Keratinocyte (primary cell): Measurements from ENCODE around the gene NDUFAF8. TPM values are rescaled to one million over a fixed set of nuclear protein-coding genes. Genes with fewer than 3 reads are reported as not detected.

ENCODE experiments used
- DNase-seq: peaks from one replicate; pipeline ENCODE4 v3.0.0-alpha.2; 2011; ENCODE audit warnings: low read depth, missing footprints, low spot score
- FAIRE-seq: peaks from 2 replicates; lab custom pipeline; 2011; peaks lifted over from hg19 to GRCh38; lab: Jason Lieb, UNC
- H2AFZ ChIP-seq: 2 replicates; pipeline ENCODE4 v1.6.0; 2012; ENCODE audit warnings: low read length, control low read depth, inconsistent platforms; ENCODE audit not compliant: control insufficient read depth
- H3K27ac ChIP-seq: 2 replicates; pipeline ENCODE4 v1.5.1; 2011; ENCODE audit warnings: low read length; ENCODE audit not compliant: control insufficient read depth, insufficient read depth
- H3K27me3 ChIP-seq: 3 replicates; pipeline ENCODE4 v1.6.0; 2011; ENCODE audit warnings: low read length; ENCODE audit not compliant: control insufficient read depth, insufficient read depth; ENCODE audit errors: extremely low read depth
- H3K36me3 ChIP-seq, 2 experiments: 2 replicates in 1 of 2; 3 replicates in 1 of 2; pipeline ENCODE4 v1.5.1; 2011; ENCODE audit warnings: low read length in 2 of 2, mild to moderate bottlenecking in 1 of 2; ENCODE audit not compliant: control insufficient read depth in 2 of 2, insufficient read depth in 2 of 2; ENCODE audit errors: extremely low read depth in 1 of 2
- H3K4me1 ChIP-seq: 3 replicates; pipeline ENCODE4 v1.5.1; 2011; ENCODE audit warnings: low read length; ENCODE audit not compliant: control insufficient read depth, insufficient read depth; ENCODE audit errors: extremely low read depth
- H3K4me2 ChIP-seq: 3 replicates; pipeline ENCODE4 v1.6.0; 2011; ENCODE audit warnings: low read depth, low read length; ENCODE audit not compliant: control insufficient read depth, insufficient read depth; ENCODE audit errors: extremely low read depth
- H3K4me3 ChIP-seq, 3 experiments: fragments of 200-600 bp in 1 of 3; sonication (generic) in 1 of 3; 2 replicates in 2 of 3; 3 replicates in 1 of 3; pipeline ENCODE4 v1.5.1; 2011 to 2016; ENCODE audit warnings: low read length in 3 of 3, mild to moderate bottlenecking in 3 of 3, control low read depth in 2 of 3, inconsistent platforms in 1 of 3, low read depth in 1 of 3, mixed read lengths in 1 of 3, mixed run types in 1 of 3, moderate library complexity in 1 of 3; ENCODE audit not compliant: control insufficient read depth in 2 of 3, insufficient read depth in 2 of 3; ENCODE audit errors: extremely low read depth in 1 of 3
- H3K79me2 ChIP-seq: 2 replicates; pipeline ENCODE4 v1.6.0; 2012; ENCODE audit warnings: low read length; ENCODE audit not compliant: control insufficient read depth, insufficient read depth
- H3K9ac ChIP-seq: 3 replicates; pipeline ENCODE4 v1.6.0; 2011; ENCODE audit warnings: low read length; ENCODE audit not compliant: control insufficient read depth, insufficient read depth; ENCODE audit errors: extremely low read depth
- H3K9me1 ChIP-seq: 3 replicates; pipeline ENCODE4 v1.6.0; 2011; ENCODE audit warnings: low read length; ENCODE audit not compliant: control insufficient read depth, insufficient read depth; ENCODE audit errors: extremely low read depth
- H3K9me3 ChIP-seq: 2 replicates; pipeline ENCODE4 v1.5.1; 2012; ENCODE audit warnings: low read depth, low read length; ENCODE audit not compliant: control insufficient read depth
- H4K20me1 ChIP-seq: 3 replicates; pipeline ENCODE4 v1.6.0; 2011; ENCODE audit warnings: low read length; ENCODE audit not compliant: control insufficient read depth, insufficient read depth; ENCODE audit errors: extremely low read depth
- CTCF ChIP-seq, 3 experiments: IDR thresholded peaks in 1 of 3; conservative IDR thresholded peaks in 1 of 3; optimal IDR thresholded peaks in 1 of 3; 2 replicates in 2 of 3; 3 replicates in 1 of 3; pipeline versions ENCODE3 to v1.5.1; 2011; ENCODE audit warnings: low read length in 3 of 3, mild to moderate bottlenecking in 3 of 3, moderate library complexity in 2 of 3, control low read depth in 1 of 3, inconsistent platforms in 1 of 3; ENCODE audit not compliant: insufficient read depth in 2 of 3; ENCODE audit errors: extremely low read depth in 1 of 3
- EZH2 ChIP-seq: IDR thresholded peaks from one replicate; pipeline ENCODE4 v1.6.1; 2012; ENCODE audit warnings: inconsistent platforms, mild to moderate bottlenecking, low read length, moderate library complexity
- dilution Hi-C: fragments of 300-500 bp; cut with MboI; formaldehyde crosslinking; loops from one replicate; pipeline ENCODE4 v1.7.0; 2020; ENCODE audit warnings: low sequenced_read_pairs; ENCODE audit not compliant: extremely low pct_ligation_motif_present
- polyA plus RNA-seq, 5 experiments: library from polyadenylated mRNA; depleted of rRNA in 3 of 5; stranded (reverse) in 3 of 5; stranded (forward) in 1 of 5; unstranded in 1 of 5; fragments of >200 nt; gene quantifications; 1 replicate in 1 of 5; 2 replicates in 3 of 5; 3 replicates in 1 of 5; pipeline versions ENCODE4 v1.2.1 to v1.2.3, GENCODE V29; 2011 to 2012; ENCODE audit warnings: missing spikeins in 2 of 5, low read depth in 1 of 5, low replicate concordance in 1 of 5

The NDUFAF8 gene
- polyA plus RNA-seq, 1 donor (not counting 4 experiments of a cell fraction or from before 2014, with no cell fraction given), result 171 TPM

DNA sequence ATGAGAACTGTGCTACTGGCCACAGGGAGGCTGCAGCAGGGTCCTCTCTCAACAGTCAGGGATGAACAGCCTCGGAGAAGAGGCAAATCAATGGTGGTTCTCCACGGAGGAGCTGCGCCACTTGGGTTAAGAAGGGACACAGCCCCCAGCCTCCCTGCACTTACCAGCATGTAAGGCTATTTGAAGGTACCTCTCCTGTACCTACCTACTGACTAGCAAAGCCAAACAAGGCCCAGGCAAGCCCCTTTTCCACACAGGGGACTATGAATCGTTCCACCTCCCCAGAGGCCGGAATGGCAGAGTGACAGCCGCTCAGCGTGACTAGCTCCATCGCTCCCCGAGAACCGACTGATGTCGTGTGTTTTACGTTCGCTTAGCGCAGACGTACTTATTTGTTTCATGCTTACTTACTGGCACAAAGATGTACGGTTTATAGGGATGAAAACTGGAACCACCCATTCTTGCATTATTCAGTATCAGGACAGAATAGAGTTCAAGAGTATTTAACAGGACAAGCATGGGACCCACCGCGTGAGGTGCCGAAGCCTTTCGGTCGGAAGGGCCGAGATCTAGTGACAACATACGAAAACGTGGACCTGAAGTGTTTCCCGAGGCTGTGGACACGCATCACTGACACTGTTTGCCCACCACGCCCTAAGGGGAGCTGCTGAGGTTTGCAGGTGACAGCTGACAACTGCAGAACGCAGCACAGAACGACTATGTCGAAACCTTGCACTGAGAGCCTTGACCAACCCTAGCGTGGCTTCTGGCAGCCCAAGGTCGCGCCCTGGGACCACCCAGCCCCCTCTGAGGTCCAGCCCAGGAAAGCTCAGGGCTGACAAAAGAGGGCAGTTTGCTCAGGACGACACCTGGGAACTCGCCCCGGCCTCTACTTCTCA, 1.3 kb upstream of the NDUFAF8 start:
- H3K9me1 ChIP-seq, result no peaks in the 10 kb centered on the region
- DNase-seq, result no peak
- dilution Hi-C loops, result no loop called here
- peaks cover 35% of the 10 kb centered on the region for H3K79me2 ChIP-seq
- peak overlapping the region; percentile 92 for H3K9ac ChIP-seq
- TF ChIP-seq EZH2 (no peak), CTCF (optimal IDR thresholded peaks at IDR 0.05 in 1 of 3, IDR thresholded peaks at IDR 0.05 in 1 of 3, conservative IDR thresholded peaks at IDR 0.05 in 1 of 3; ENCODE audit: extremely low read depth in 1 of 3, insufficient read depth in 2 of 3, low read length in 3 of 3) (no peak)
- no peak overlapping the region for H2AFZ ChIP-seq
- H3K27ac ChIP-seq, result peak overlapping the region; percentile 50
- peaks cover 6 to 11% of the 10 kb centered on the region in 2 experiments for H3K36me3 ChIP-seq
- peaks cover 19% of the 10 kb centered on the region for H3K4me1 ChIP-seq
- no peaks in the 10 kb centered on the region for H3K9me3 ChIP-seq
- H3K4me2 ChIP-seq, result peak overlapping the region; percentile 98
- H4K20me1 ChIP-seq, result no peaks in the 10 kb centered on the region
- FAIRE-seq, result no peak
- peak overlapping the region; percentile 76 to 96 (median 84) for H3K4me3 ChIP-seq
- H3K27me3 ChIP-seq, result no peaks in the 10 kb centered on the region

DNA sequence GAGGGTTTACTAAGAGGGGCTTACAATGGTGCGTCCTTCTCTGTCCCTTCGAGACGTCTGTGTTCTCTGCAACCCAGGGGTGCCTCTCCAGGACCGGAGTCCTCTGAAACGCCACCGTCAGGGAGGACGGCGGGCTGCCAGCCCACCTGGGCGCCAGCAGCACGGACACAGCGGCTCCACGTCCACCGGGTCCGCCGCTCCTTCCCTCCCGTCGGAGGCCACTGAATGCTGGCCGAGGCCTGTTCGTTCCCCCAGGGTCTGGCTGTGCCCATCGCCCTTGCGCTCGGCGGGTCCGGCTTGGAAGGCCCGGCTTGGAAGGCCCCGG, 666 bp upstream of the NDUFAF8 start:
- no peaks in the 10 kb centered on the region for H4K20me1 ChIP-seq

More for the DNA sequence above, 666 bp upstream of the NDUFAF8 start:
- Histone ChIP-seq H3K4me3 (peak overlapping the region; percentile 76 to 96 (median 84)), H2AFZ (peak overlapping the region; percentile 72), H3K27ac (peak overlapping the region; percentile 50), H3K36me3 (peaks cover 6 to 8% of the 10 kb centered on the region in 2 experiments), H3K4me2 (peak overlapping the region; percentile 98), H3K9me1 (no peaks in the 10 kb centered on the region), H3K9me3 (no peaks in the 10 kb centered on the region), H3K79me2 (peaks cover 35% of the 10 kb centered on the region), H3K9ac (peak overlapping the region; percentile 92), H3K4me1 (peaks cover 19% of the 10 kb centered on the region), H3K27me3 (no peaks in the 10 kb centered on the region)
- dilution Hi-C loops, result no loop called here
- DNase-seq (no peak), FAIRE-seq (no peak)
- TF ChIP-seq EZH2 (no peak), CTCF (optimal IDR thresholded peaks at IDR 0.05 in 1 of 3, IDR thresholded peaks at IDR 0.05 in 1 of 3, conservative IDR thresholded peaks at IDR 0.05 in 1 of 3; ENCODE audit: extremely low read depth in 1 of 3, insufficient read depth in 2 of 3, low read length in 3 of 3) (no peak)
